GM18520 (cell line): ENCODE measurements around the gene ESPN.

Source experiments
- ATAC-seq: cut with Tn5 transposase; IDR thresholded peaks from one replicate; pipeline ENCODE4 v1.9.1; 2021; ENCODE audit not compliant: unreplicated experiment

The ESPN gene

DNA sequence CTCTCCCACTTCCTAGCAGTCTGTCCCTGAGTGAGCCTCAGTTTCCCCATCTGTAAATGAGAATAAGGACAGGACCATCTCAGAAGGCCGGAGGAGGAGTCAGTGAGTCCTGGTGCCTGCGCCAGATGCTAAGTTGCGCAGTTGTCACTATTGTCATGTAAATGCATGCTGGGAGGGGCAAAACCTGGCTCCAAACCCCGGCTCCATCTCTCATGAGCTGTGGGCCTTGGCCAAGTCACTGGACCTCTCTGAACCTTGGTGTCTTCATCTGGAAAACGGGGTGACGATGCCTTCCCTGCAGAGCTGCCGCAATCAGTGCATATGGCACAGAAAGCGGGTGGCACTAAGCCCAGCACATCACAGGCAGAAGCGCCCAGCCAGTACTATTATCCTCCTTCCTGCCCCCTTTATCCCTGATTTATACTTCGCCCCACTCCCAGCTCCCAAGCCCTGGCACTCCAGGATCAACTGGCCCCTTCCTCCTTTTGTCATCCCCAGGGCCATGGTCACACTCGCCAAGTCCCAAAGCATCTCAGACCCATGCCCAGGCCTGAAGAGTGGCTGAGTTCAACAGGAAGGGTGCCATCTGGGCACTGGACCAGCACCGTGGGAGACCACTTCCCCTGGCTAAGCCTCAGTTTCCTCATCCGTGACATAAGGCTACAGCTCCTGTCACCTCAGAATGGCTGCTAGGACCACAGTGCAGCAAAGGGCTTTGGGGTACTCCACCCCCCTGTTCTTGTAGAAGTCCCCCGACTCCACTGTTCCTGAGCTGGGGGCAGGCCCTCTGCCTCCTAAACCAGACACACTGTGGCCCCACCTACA is 71.2 kb downstream of the ESPN start:
- ATAC-seq: no peak

DNA sequence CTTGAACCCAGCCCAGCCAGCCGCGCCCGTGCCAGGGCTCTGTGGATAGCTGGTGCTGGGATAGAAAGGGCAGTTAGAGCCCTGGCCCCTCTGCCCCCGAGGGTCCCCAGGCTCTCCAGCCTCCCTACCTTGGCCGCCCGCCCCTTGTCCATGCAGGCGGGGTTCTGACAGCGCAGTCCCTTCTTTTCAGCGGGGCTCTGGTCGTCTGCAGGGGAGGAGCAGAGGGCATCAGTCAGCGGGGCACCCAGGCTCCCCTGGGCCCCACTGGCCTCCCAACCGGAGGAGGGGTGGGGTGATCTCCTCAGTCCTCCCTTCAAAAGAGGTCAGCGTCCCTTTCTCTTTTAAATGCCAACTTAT is 71.8 kb downstream of the ESPN start:
- no peak for ATAC-seq

DNA sequence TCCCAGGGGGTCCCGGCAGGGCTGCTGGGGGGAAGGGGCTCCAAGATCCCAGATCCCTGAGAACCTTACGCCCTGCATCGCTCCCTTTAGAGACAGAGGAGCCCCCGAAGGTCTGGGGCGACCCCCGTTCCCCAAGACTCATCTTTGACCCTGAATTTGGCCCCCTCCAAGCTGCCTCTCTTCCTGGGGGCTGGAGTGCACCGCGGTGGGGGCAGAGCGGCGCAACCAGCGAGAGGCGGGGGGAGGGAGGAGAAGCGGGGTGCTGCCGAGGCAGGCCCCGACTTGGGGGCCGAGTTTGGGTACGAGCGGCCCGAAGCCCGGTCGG is 72.3 kb downstream of the ESPN start:
- no peak for ATAC-seq

DNA sequence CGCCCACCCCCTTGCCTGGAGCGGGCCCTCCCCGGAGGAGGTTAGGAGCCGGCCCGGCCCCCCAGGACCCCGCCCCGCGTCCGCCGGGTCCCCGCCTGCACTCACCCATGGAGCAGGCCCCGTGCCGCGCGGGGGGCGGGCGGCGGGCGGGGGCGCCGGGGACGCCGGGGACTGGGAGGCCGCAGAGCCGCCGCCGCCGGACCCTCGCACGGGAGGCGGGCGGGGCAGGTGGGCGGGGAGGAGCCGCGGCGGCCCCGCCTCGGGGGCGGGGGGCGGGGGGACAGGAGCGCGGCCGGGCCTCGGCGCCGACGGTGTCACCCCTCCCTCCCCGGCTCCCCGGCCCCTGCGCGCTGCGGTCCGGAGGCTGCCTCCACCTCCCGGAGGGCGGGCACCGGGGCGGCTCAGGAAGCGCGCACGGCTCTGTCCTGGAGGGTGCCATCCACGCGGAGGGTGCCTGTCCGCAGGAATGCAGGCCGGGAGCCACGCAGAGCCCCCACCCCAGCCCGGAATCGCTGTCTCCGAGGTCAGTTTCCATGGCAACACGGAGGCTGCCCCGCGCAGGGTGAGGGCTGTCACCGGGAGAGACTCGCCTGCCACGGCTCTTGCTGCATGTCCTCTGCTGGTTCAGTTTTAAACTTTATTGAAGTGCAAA is 72.8 kb downstream of the ESPN start:
- no peak for ATAC-seq

DNA sequence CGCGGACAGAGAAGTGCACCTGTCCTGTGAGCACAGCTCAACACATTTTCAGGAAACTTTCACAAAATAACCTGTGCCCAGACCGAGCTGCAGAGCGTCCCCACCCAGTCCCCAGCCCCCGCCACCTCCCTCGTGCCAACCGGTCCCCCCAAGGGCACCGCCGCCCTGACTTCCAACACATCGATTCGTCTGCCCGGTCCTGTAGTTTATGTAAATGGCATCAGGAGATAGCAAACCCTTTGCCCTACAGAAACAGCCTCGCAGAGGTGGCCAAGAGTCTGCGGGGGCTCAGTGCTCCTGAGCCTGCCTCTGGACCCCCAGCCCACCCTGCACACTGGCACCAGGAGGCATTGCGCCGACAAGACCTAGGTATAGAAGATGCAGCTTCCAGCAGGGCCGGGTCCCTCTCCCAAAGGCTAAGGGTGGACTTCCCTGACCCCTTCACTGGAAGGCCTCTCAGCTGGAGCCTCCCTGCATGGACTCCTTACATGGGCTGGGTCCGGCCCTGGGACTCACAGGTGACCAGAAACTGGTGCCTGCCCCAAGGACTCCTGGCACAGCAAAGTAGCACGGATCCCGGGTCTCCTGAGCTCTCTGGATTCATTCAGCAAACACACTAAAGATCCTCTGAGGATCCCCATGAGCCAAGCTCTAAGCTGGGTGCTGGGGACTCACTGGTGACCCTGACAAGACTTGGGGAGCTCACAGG is 73.4 kb downstream of the ESPN start:
- no peak for ATAC-seq

DNA sequence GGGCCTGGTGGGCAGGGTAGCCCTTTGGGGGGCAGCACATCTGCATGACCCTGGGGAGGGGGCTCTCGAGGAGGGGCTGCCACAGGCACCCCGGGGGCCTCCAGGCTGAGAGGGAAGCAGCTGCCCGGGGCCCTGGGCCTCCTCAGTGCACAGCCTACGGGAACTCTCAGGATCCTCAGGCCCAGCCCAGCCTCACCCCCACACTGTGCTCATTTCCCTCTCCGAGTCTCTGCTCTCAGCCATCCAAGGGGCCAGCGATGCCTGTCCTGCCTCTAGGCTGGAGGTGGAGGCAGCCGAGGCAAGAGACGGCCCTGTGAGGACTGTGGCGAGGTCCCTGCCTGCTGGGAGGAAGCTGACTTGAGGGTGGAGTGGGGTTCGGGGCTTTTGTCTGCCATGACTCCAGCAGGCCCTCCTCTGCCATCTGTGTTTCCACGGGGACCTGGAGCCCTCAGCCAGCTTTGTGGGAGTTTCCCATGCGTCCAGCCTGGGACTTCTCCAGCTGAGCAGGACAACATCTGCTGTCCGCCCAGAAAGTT is 74.1 kb downstream of the ESPN start:
- ATAC-seq: no peak

DNA sequence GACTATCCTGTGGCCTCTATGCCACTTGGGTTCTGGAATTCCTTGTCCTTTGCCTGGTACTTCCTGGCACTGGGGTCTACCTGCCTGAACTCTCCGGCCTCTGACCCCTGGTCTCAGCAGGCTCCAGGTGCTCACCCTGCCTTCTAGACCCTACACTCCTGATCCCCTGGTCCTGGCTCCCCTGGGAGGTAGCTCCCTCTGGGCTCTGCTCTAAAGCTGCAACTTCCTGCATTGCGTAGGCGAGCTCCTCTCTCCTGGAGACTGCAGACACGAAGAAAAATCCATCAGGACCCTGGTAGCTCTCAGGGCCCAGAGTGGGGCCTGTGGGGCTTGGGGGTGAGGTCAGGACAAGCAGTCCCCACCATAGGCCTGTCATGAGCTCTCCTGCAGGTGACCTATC is 74.7 kb downstream of the ESPN start:
- ATAC-seq: no peak

DNA sequence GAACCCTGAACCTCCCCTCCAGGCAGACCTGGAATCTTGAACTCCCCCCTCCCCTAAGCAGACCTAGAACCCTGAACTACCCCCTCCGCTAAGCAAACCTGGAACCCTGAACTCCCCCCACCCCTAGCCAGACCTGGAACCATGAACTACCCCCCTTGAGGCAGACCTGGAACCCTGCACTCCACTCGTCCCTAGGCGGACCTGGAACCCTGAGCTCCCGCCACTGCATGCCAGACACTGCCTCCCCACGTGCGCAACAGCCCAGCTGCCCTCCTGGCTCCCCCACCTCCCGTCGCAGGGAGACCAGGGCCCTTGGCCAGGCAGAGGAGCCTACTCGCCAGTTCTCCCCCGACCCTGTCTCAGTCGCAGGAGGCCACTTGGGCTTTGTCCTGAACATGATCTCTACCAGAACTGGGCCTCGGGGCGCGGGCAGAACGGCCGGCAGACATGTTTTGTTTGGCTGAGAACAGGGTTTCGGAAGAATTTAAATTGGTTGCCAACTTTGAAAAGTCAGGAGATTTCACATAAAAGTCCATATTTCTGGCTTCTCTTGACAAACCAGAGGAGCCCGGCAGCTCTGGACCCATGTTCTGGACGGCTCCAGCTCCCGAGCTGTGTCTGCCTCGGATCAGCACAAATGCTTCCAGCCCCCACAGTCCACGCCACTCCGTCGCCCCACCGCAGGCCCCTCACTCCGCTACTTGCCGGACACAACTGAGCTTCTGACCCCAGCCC is 76.1 kb downstream of the ESPN start:
- ATAC-seq: no peak

DNA sequence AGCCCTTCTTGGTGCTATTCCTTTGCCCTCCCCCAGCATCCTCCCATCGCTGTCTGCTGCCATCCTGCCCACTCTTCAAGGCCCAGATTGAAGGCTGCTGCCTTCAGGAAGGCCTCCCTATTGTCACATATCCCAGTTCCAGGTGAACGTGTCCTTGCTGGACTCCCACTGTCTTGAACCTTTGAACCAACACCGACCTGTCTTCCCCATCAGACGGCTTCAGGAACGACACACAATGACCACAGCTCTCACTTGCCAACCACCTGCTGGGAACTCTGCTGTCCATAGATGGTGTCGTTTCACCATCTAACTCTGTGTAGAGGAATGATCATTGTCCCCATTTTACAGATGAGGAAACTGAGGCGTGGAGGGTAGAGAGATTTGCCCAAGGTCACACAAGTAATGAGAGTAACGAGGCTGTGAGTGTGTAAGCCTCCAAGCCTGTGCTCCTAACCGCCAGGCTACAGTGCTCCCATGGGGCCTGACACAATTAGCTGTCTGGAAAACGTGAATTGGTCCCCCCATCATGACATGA is 76.8 kb downstream of the ESPN start:
- ATAC-seq: no peak

DNA sequence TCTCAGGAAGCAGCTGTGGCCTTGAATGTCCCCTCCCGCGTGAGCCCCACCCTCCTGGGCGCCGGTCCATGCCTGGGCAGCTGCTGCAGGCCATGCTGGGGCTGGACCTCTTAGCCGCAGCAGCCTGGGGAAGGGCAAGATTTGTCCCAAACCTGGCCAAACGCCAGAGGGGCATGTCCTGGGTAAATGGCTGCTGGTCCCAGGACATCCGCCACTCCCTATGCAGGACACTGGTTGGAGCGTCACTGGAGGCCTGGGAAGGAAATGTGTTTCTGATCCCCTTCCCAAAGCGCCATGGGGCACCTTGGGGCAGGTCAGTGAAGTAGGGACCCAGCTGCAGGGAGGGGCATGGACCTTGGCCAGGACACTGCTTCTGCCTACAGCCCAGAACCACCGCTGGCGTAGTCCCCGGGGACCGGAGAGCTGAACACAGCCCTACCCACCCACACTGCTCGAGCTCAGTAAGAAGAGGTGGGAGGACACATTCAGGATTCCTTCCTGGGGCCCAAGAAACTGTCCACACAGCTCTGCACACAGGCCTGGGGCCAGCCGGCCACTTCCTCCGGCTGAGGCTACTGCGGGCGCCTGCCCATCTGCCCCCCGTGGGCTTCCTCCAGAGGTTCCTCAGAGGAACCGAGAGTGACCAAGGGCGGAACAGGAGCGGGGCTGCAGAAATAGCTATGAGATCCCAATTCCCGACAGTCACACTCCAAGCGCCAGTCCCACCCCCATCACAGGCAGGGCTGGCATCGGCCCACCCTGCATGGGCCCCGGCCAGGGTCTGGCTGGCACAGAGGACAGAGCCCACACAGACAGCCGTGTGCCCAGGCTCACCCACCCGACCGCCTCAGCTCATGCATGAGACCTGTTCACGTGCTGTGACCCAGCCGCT is 77.7 kb downstream of the ESPN start:
- no peak for ATAC-seq

DNA sequence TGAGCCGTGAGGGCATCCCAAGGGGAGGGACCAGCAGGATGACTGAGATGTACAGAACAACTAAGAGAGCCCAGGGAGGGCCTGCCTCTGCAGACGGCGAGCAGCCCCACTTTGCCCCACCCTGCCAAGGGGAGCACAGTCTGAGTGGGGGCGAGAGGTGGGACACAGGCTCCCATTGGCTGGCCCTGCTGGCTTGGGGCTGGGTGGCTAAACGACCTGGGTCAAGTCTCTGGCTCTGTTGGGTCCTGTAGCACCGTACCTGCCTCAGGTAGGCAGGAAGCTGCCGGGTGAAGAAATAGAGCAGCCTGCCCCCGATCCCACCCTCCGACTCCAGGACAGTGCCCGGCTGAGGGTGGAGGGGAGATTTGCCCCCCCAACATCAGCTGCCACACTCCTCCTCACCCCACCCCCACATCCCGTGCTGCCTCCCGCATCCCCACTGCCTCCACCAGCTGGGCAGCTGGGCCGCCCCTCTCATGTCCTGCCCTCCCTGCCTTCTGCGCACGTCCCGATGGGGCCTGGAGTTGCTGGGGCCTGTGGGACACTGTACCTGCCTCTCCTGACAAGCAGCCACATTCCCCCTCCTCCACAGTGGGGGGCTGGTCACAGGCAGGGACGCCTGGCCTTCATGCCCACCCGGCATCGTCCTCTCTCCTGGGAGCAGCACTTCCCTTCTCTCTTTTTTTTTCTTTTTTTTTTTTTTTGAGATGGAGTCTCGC is 79.5 kb downstream of the ESPN start:
- ATAC-seq: no peak

DNA sequence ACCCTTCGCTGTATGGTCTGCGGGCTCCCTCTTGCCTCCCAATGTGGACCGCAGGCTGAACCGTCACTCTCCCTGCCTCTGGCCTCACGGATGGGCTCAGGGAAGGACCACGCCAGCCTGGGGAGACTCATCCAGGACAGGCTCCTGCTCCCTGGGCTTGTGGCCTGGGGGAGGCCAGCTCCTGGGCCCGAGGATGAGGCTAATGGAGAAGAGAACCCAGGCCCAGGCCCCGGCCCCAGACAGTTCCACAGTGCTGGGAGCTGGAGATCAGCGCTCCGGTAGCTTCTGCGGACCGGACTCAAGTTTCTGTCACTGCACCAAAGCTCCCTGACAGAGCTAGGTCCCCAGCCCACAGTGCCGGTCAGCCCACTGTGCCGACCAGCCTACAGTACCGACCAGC is 80.3 kb downstream of the ESPN start:
- ATAC-seq: no peak

DNA sequence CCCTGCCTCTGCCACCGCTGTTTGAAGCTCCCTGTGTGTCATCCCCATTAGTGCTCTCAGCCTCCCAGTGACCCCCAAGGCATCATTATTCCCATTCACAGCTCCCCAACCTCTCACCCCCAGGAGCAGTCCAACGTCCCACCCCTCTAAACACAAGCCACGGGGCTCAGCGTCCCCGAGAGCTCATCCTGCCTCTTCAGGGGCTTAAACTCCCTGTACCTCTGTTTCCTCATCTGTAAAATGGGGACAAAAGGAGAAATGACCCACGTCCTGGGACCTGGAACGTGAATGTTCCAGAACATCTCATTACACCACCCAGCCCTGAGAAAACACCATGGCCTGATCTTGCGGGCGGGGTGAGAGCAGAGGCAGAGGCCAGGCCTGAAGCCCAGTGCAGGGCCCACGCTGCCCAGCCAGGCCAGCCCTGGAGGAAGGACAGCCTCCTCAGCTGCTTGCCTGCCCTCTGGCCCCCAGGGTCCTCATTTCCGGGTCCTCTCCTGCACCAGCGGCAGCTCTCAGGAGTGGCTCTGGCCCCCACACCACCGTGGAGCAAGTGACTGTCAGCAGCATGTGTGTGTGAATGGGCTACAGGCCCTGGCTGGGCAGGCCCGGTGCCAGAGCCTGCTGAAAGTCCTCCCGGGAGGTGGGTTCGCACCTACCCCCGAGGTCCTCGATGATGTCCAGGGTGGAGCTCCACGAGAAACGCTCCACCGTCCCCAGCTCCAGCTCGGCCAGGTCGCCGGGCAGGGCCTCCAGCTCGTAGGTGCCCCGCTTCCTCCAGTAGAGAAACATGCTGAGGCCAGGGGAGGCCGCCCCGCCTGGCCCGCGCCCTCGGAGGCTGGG is 81.0 kb downstream of the ESPN start:
- no peak for ATAC-seq

DNA sequence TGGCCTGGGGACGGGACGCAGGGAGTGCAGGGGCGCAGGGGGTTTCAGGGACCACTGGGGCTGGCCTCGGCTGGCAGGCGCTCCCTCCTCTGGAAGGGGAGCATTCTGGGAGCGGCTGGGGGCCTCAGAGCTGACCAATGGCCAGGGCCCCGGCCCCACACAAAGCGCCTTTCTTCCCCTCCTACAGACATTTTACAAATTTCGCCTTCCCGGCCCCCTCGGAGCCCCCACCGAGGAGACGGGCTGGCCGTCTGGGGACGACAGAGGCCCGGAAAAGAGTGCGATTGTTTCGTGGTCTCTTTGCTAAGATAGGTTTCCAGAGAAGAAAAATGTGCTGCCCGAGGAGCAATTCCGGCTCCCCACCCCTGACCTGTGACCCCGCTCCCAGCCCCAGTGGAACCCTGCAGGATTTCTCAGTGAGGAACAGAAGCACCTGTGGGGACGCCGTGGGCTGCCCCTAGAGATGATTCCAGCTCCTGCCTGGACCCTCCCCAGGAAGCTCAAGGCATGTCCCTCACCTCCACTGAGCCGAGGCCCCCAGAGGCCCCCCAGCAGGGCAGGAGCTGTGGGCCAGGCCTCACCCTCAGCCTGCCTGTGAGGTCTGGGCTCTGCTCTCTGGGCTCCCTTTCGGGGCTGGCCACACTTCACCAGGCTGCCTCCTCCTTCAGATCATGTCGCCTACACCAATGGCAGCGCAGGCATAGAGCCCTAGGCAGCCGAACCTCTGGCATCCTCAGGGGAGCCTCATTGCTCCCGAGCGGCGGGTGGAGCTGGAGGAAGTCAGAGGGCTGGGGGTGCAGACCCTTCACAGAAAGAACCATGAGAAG is 81.8 kb downstream of the ESPN start:
- ATAC-seq: no peak

DNA sequence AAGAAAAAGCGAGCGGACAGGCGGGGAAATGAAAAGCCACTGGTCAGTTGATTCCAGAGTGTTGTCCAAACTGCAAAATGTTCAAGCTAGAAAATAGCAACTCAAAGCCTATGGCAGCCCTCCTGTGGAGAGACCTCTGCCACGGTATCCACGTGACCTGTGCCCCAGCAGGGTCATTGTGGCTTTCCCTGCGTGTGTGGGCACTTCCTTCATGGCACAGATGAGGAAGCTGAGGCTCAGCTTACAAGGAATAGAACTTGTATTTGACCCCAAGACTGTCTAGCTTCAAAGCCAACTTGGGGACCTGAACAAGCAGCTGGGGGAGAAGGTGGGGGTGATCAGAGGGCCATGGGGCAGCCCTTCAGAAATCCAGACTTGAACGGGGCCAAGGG is 82.5 kb downstream of the ESPN start:
- no peak for ATAC-seq

DNA sequence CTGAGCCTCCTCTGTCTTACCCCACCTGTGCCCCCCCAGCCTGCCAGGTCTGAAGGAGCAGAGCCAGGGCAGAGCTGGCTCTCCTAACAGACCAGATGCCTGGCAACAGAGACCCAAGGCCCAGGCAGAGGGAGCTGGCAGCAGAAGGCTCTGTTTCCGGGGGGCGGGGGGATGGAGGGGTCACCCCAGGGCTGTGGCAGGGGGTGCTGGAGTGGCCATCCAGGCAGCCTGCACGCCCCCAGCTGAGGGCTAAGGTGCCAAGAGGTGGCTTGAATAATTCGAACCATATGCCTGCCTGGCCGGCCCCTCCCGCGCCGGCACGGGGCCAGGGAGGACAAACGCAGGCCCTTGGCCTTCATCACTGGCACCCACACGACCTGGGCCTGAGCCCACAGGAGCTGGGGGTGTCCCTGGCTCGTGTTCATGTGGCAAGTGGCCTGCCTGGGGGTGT is 82.9 kb downstream of the ESPN start:
- ATAC-seq: no peak

DNA sequence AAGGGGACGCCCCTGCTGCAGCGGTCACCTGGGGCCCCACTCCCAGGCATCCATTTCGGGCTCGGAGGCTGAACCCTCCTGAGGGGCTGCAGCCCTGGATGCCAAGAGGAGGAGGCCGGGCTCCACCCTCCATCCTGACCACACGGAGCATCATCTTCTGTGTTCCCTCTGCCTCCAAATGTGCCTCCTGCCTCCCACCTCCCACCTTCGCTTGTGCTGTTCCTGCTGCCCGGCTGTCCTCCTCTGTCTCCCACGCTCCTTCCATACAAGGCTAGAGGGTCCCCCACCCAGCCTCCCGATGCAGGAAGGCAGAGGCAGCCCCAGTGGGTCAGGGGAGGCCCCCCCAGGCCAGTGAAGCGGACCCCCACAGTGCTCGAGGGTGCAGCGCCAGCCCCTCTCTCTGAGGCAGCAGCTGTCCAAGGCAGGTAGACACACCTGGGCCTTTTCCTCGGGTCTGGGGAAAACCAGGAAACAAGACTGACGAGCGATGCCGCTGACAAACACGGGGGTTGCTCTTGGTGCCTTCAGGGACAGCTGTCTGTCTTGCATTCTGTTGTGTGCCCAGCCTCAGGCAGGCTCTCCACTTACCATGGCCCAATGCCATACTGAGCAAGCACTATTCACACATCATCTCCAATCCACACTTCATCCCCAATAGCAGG is 83.7 kb downstream of the ESPN start:
- ATAC-seq: no peak
